GM23248 (cell line): ENCODE results near the gene ENTPD8. TPM values are rescaled to one million over a fixed set of nuclear protein-coding genes. Genes with fewer than 3 reads are reported as not detected.

Source experiments
- DNase-seq: peaks from one replicate; pipeline ENCODE4 v3.0.0-alpha.2; 2015
- H2AFZ ChIP-seq: fragments of 200-600 bp; sonication (generic); 2 replicates; pipeline ENCODE4 v1.6.1; 2016; ENCODE audit warnings: antibody characterized with exemption
- H3F3A ChIP-seq: fragments of 200-600 bp; sonication (generic); 2 replicates; pipeline ENCODE4 v1.6.1; 2016; ENCODE audit warnings: mild to moderate bottlenecking, antibody characterized with exemption, mixed run types; ENCODE audit not compliant: insufficient read depth
- H3K27ac ChIP-seq: fragments of 200-600 bp; sonication (generic); 2 replicates; pipeline ENCODE4 v1.5.1; 2016; ENCODE audit warnings: mild to moderate bottlenecking
- H3K27me3 ChIP-seq: fragments of 200-600 bp; sonication (generic); replicated peaks from 2 replicates; pipeline ENCODE4 v1.6.1; 2016; ENCODE audit warnings: mild to moderate bottlenecking; ENCODE audit not compliant: insufficient read depth
- H3K36me3 ChIP-seq: fragments of 200-600 bp; sonication (generic); 2 replicates; pipeline ENCODE4 v1.6.1; 2016; ENCODE audit warnings: low read depth, mild to moderate bottlenecking
- H3K4me1 ChIP-seq: fragments of 200-600 bp; sonication (generic); 2 replicates; pipeline ENCODE4 v1.6.1; 2016; ENCODE audit warnings: mild to moderate bottlenecking; ENCODE audit not compliant: insufficient read depth
- H3K4me2 ChIP-seq: fragments of 200-600 bp; sonication (generic); one replicate; pipeline ENCODE4 v1.6.1; 2016; ENCODE audit warnings: mild to moderate bottlenecking; ENCODE audit not compliant: unreplicated experiment
- H3K4me3 ChIP-seq: fragments of 200-600 bp; sonication (generic); 2 replicates; pipeline ENCODE4 v1.5.1; 2016; ENCODE audit warnings: mild to moderate bottlenecking
- H3K79me2 ChIP-seq: fragments of 200-600 bp; sonication (generic); 2 replicates; pipeline ENCODE4 v1.6.1; 2016; ENCODE audit warnings: mild to moderate bottlenecking; ENCODE audit not compliant: insufficient read depth
- H3K9ac ChIP-seq: fragments of 200-600 bp; sonication (generic); 2 replicates; pipeline ENCODE4 v1.6.1; 2016; ENCODE audit warnings: mild to moderate bottlenecking
- H3K9me2 ChIP-seq: fragments of 200-600 bp; sonication (generic); 2 replicates; pipeline ENCODE4 v1.6.1; 2016; ENCODE audit warnings: mixed run types, mild to moderate bottlenecking, moderate library complexity; ENCODE audit not compliant: insufficient read depth
- H3K9me3 ChIP-seq: fragments of 200-600 bp; sonication (generic); one replicate; pipeline ENCODE4 v1.6.1; 2017; ENCODE audit warnings: low read depth
- H4K20me1 ChIP-seq: fragments of 200-600 bp; sonication (generic); 2 replicates; pipeline ENCODE4 v1.6.0; 2016; ENCODE audit not compliant: insufficient read depth
- EZH2 ChIP-seq: fragments of 200-600 bp; sonication (generic); IDR thresholded peaks from 2 replicates; pipeline ENCODE4 v1.6.1; 2018; ENCODE audit warnings: antibody characterized with exemption, mild to moderate bottlenecking; ENCODE audit not compliant: insufficient read depth, poor library complexity, severe bottlenecking
- EZH2phosphoT487 ChIP-seq: fragments of 200-600 bp; sonication (generic); IDR thresholded peaks from 2 replicates; pipeline ENCODE4 v1.6.1; 2018; ENCODE audit warnings: antibody characterized with exemption, moderate library complexity, mild to moderate bottlenecking, low read depth; ENCODE audit not compliant: insufficient read depth
- WGBS, 2 experiments: methylation state at CpG; one replicate each; pipeline ENCODE4 v1.1.6; 2015 to 2017; ENCODE audit warnings: low lambda C conversion rate in 2 of 2, low coverage in 1 of 2; ENCODE audit errors: missing lambda C conversion rate in 2 of 2; 5-methylcytosine and 5-hydroxymethylcytosine counted together
- in situ Hi-C: fragments of 300-500 bp; cut with MboI; formaldehyde crosslinking; loops from 2 replicates; pipeline ENCODE4 v1.15.0; 2020
- polyA plus RNA-seq: library from polyadenylated mRNA; unstranded; fragments of >200 nt; fragmentation: Nextera tagmentation; extraction: Ambion mirVana; gene quantifications from 2 replicates; pipeline ENCODE4 v1.2.1, GENCODE V29; 2016
- total RNA-seq: library from RNA; depleted of rRNA; stranded (reverse); fragments of >200 nt; shearing (Covaris generic); gene quantifications from 2 replicates; pipeline ENCODE4 v1.2.3, GENCODE V29; 2014

The ENTPD8 gene
- total and polyA plus RNA-seq, 2 experiments from 2014 or later, result not detected

GRCh38 chr9:137433916-137434431 is 7.2 kb downstream of the ENTPD8 start:
- Histone ChIP-seq H3K27me3 (no peaks in the 10 kb centered on the region), H3K79me2 (no peaks in the 10 kb centered on the region), H3K4me1 (no peaks in the 10 kb centered on the region), H3K4me2 (no peak overlapping the region), H3K9ac (no peak overlapping the region), H2AFZ (no peak overlapping the region), H3K27ac (no peak overlapping the region), H3F3A (no peaks in the 10 kb centered on the region), H3K4me3 (no peak overlapping the region), H3K9me3 (no peaks in the 10 kb centered on the region), H3K9me2 (no peaks in the 10 kb centered on the region), H3K36me3 (no peaks in the 10 kb centered on the region), H4K20me1 (no peaks in the 10 kb centered on the region)
- in situ Hi-C loops, result no loop called here
- TF ChIP-seq EZH2 (no peak), EZH2phosphoT487 (no peak)
- WGBS, 2 experiments, result 69 to 75% methylated on average over 19 to 25 of the region's 26 CpGs
- DNase-seq, result no peak

GRCh38 chr9:137433349-137433915 is 7.7 kb downstream of the ENTPD8 start:
- no peaks in the 10 kb centered on the region for H3K36me3 ChIP-seq
- no peak overlapping the region for H3K4me2 ChIP-seq
- no peaks in the 10 kb centered on the region for H4K20me1 ChIP-seq
- H3K27me3 ChIP-seq, result no peaks in the 10 kb centered on the region
- WGBS, 2 experiments, result 59 to 73% methylated on average over 9 to 19 of the region's 19 CpGs
- H3K4me1 ChIP-seq, result no peaks in the 10 kb centered on the region
- H3K9me3 ChIP-seq, result no peaks in the 10 kb centered on the region
- H3K79me2 ChIP-seq, result no peaks in the 10 kb centered on the region
- TF ChIP-seq EZH2, result no peak
- no peak for TF ChIP-seq EZH2phosphoT487
- in situ Hi-C loops, result no loop called here
- no peaks in the 10 kb centered on the region for H3K9me2 ChIP-seq
- H3K9ac ChIP-seq, result no peak overlapping the region
- H2AFZ ChIP-seq, result no peak overlapping the region
- no peak for DNase-seq
- no peaks in the 10 kb centered on the region for H3F3A ChIP-seq
- H3K4me3 ChIP-seq, result no peak overlapping the region
- no peak overlapping the region for H3K27ac ChIP-seq

GRCh38 chr9:137432687-137433348 is 8.3 kb downstream of the ENTPD8 start:
- 86 to 89% methylated on average over 18 to 19 of the region's 20 CpGs for WGBS, 2 experiments
- Histone ChIP-seq H3K9ac (no peak overlapping the region), H3K9me3 (no peaks in the 10 kb centered on the region), H3K9me2 (no peaks in the 10 kb centered on the region), H3K4me2 (no peak overlapping the region), H2AFZ (no peak overlapping the region), H4K20me1 (no peaks in the 10 kb centered on the region), H3K4me3 (no peak overlapping the region), H3K27me3 (no peaks in the 10 kb centered on the region), H3K36me3 (no peaks in the 10 kb centered on the region), H3K4me1 (no peaks in the 10 kb centered on the region), H3F3A (no peaks in the 10 kb centered on the region), H3K27ac (no peak overlapping the region), H3K79me2 (no peaks in the 10 kb centered on the region)
- TF ChIP-seq EZH2phosphoT487, result no peak
- TF ChIP-seq EZH2, result no peak
- DNase-seq, result no peak
- in situ Hi-C loops, result no loop called here

GRCh38 chr9:137431416-137431931 is 9.7 kb downstream of the ENTPD8 start:
- no peaks in the 10 kb centered on the region for H3K4me1 ChIP-seq
- no peak for DNase-seq
- H4K20me1 ChIP-seq, result no peaks in the 10 kb centered on the region
- no peak overlapping the region for H3K4me3 ChIP-seq
- H3F3A ChIP-seq, result no peaks in the 10 kb centered on the region
- no peaks in the 10 kb centered on the region for H3K9me3 ChIP-seq
- H3K9ac ChIP-seq, result no peak overlapping the region
- H3K4me2 ChIP-seq, result no peak overlapping the region
- no peaks in the 10 kb centered on the region for H3K36me3 ChIP-seq
- H3K79me2 ChIP-seq, result no peaks in the 10 kb centered on the region
- no peaks in the 10 kb centered on the region for H3K27me3 ChIP-seq
- no peaks in the 10 kb centered on the region for H3K9me2 ChIP-seq
- WGBS, 2 experiments, result 71 to 79% methylated on average over 9 to 20 of the region's 21 CpGs
- no peak overlapping the region for H3K27ac ChIP-seq
- TF ChIP-seq EZH2phosphoT487 (no peak), EZH2 (no peak)
- in situ Hi-C loops, result no loop called here
- H2AFZ ChIP-seq, result no peak overlapping the region
